Mucosa of descending colon (tissue), 3 donors: Measurements from ENCODE around the gene COG4. TPM values are rescaled to one million over a fixed set of nuclear protein-coding genes. Genes with fewer than 3 reads are reported as not detected.

Source experiments
- ATAC-seq: fragments of 200-7000 bp; cut with Tn5 transposase; one replicate; pipeline ENCODE4 v1.9.1; 2020; ENCODE audit warnings: mild to moderate bottlenecking, moderate library complexity
- DNase-seq, 3 donors: peaks; one replicate each; pipeline ENCODE4 v3.0.0-alpha.2; 2020
- H3K36me3 ChIP-seq: fragments of 200-600 bp; one replicate; pipeline ENCODE4 v1.8.0; 2021; ENCODE audit warnings: low read depth, mild to moderate bottlenecking
- H3K4me1 ChIP-seq: fragments of 200-600 bp; one replicate; pipeline ENCODE4 v1.8.0; 2021; ENCODE audit warnings: low read depth, mild to moderate bottlenecking
- H3K4me3 ChIP-seq: fragments of 200-600 bp; one replicate; pipeline ENCODE4 v1.8.0; 2021; ENCODE audit warnings: mild to moderate bottlenecking
- H3K9me3 ChIP-seq: fragments of 200-600 bp; one replicate; pipeline ENCODE4 v1.8.0; 2021; ENCODE audit warnings: mild to moderate bottlenecking
- CTCF ChIP-seq: fragments of 200-600 bp; IDR thresholded peaks from one replicate; pipeline ENCODE4 v1.8.0; 2022; ENCODE audit warnings: antibody characterized with exemption, mild to moderate bottlenecking
- intact Hi-C, 2 donors: fragments of 100-400 bp; cut with DNase I in 1 of 2; cut with micrococcal nuclease in 1 of 2; formaldehyde crosslinking; loops; one replicate each; pipeline versions ENCODE4 v1.11.0 to v1.11.1; 2022; cut with DNase I, micrococcal nuclease
- total RNA-seq, 3 donors: library from RNA; stranded (reverse); fragmentation: NEBNext Ultra II Directional in 2 of 3; extraction: Animal tissue kit (Norgen Biotek cat#: 25700) in 2 of 3; gene quantifications; one replicate each; pipeline versions ENCODE4 v1.2.1 to v1.2.4, GENCODE V29; 2021 to 2023
- donor health status: DM: no; HTN: no; CAD: no; lungs with moderate emphysema.
- donor health status: DM: no; HTN: no; CAD: no.
- donor health status: DM: no; HTN: yes; CAD: no.

The COG4 gene
- total RNA-seq, 3 donors from 2014 or later: 58.3 to 66.2 (median 60.5) TPM

GRCh38 chr16:70495425-70496182, 27.8 kb downstream of the COG4 start:
- no peaks in the 10 kb centered on the region for H3K4me1 ChIP-seq
- H3K4me3 ChIP-seq: no peak overlapping the region
- no peak for DNase-seq
- no peak for ATAC-seq
- TF ChIP-seq CTCF: no peak
- intact Hi-C loops: no loop called here
- peaks cover 6% of the 10 kb centered on the region for H3K36me3 ChIP-seq
- H3K9me3 ChIP-seq: no peaks in the 10 kb centered on the region

GRCh38 chr16:70494777-70495176, 28.6 kb downstream of the COG4 start:
- ATAC-seq (no peak), DNase-seq (no peak)
- intact Hi-C loops: no loop called here
- TF ChIP-seq CTCF: no peak
- Histone ChIP-seq H3K36me3 (peaks cover 6% of the 10 kb centered on the region), H3K9me3 (no peaks in the 10 kb centered on the region), H3K4me3 (no peak overlapping the region), H3K4me1 (no peaks in the 10 kb centered on the region)

- ATAC-seq (no peak), DNase-seq (no peak)
- no peaks in the 10 kb centered on the region for H3K4me1 ChIP-seq
- peaks cover 6% of the 10 kb centered on the region for H3K36me3 ChIP-seq
- no peak overlapping the region for H3K4me3 ChIP-seq
- H3K9me3 ChIP-seq: no peaks in the 10 kb centered on the region
- intact Hi-C loops: no loop called here
- TF ChIP-seq CTCF: no peak
Measured at GRCh38 chr16:70494202-70494770, 29.1 kb downstream of the COG4 start.

- peaks cover 6% of the 10 kb centered on the region for H3K36me3 ChIP-seq
- DNase-seq: no peak
- H3K4me1 ChIP-seq: no peaks in the 10 kb centered on the region
- no peak for ATAC-seq
- no peaks in the 10 kb centered on the region for H3K9me3 ChIP-seq
- intact Hi-C loops: no loop called here
- no peak for TF ChIP-seq CTCF
- H3K4me3 ChIP-seq: no peak overlapping the region
Measured at GRCh38 chr16:70493802-70494201, 29.6 kb downstream of the COG4 start.

- intact Hi-C loops: no loop called here
- Histone ChIP-seq H3K4me1 (no peaks in the 10 kb centered on the region), H3K9me3 (no peaks in the 10 kb centered on the region), H3K4me3 (no peak overlapping the region), H3K36me3 (no peaks in the 10 kb centered on the region)
- TF ChIP-seq CTCF: no peak
- no peak for DNase-seq
- no peak for ATAC-seq
Measured at GRCh38 chr16:70490261-70490660, 33.1 kb downstream of the COG4 start.
